Psoas muscle (tissue), 8 donors: ENCODE results near the gene CENPB. TPM values are rescaled to one million over a fixed set of nuclear protein-coding genes. Genes with fewer than 3 reads are reported as not detected.

Experiments
- ATAC-seq, 4 donors: fragments of 200-7000 bp; cut with Tn5 transposase; one replicate each; pipeline ENCODE4 v1.9.1; 2020; ENCODE audit warnings: moderate library complexity in 3 of 4, mild to moderate bottlenecking in 2 of 4
- DNase-seq, 2 donors: peaks; one replicate each; pipeline ENCODE4 v3.0.0-alpha.2; 2020
- H3K27ac ChIP-seq: fragments of 200-600 bp; one replicate; pipeline ENCODE4 v1.8.0; 2022
- H3K27me3 ChIP-seq, 3 donors: fragments of 200-600 bp in 1 of 3; one replicate each; pipeline versions ENCODE4 v1.6.1 to v1.8.0; 2013 to 2022; ENCODE audit warnings: low read length in 2 of 3, mild to moderate bottlenecking in 2 of 3, moderate library complexity in 1 of 3; ENCODE audit not compliant: insufficient read depth in 3 of 3
- H3K36me3 ChIP-seq, 2 donors: fragments of 200-600 bp in 1 of 2; one replicate each; pipeline versions ENCODE4 v1.6.1 to v1.8.0; 2013 to 2022; ENCODE audit warnings: low read depth in 1 of 2, mild to moderate bottlenecking in 1 of 2, moderate library complexity in 1 of 2; ENCODE audit not compliant: insufficient read depth in 1 of 2
- H3K4me1 ChIP-seq: fragments of 200-600 bp; one replicate; pipeline ENCODE4 v1.8.0; 2022
- H3K4me3 ChIP-seq: fragments of 200-600 bp; one replicate; pipeline ENCODE4 v1.8.0; 2022; ENCODE audit warnings: mild to moderate bottlenecking
- H3K9me3 ChIP-seq: fragments of 200-600 bp; one replicate; pipeline ENCODE4 v1.8.0; 2022
- WGBS, 3 donors: extraction: QIAGEN DNeasy Blood & Tissue Kit; methylation state at CpG; one replicate each; pipeline versions ENCODE4 v1.1.6 to v1.1.7; 2013; 5-methylcytosine and 5-hydroxymethylcytosine counted together
- intact Hi-C, 2 donors: fragments of 100-400 bp; cut with DNase I; formaldehyde crosslinking; loops; one replicate each; pipeline versions ENCODE4 v1.11.0 to v1.14.2; 2022
- polyA plus RNA-seq, 3 donors: library from polyadenylated mRNA; stranded (reverse); fragments of 200-250 nt; gene quantifications; one replicate each; pipeline ENCODE4 v1.2.3, GENCODE V29; 2013
- total RNA-seq, 4 donors: library from RNA; stranded (reverse); fragmentation: NEBNext Ultra II Directional in 2 of 4; extraction: Animal tissue kit (Norgen Biotek cat#: 25700) in 2 of 4; gene quantifications; one replicate each; pipeline versions ENCODE4 v1.2.1 to v1.2.4, GENCODE V29; 2021 to 2023
- TF ChIP-seq, protein P1 (sequence below): fragments of 200-600 bp; IDR thresholded peaks from one replicate; pipeline ENCODE4 v1.8.0; 2022; ENCODE audit warnings: antibody characterized with exemption
- donor health status: healthy with polysubstance abuse.
- donor health status: DM: no; HTN: no; CAD: no; lungs with moderate emphysema.
- donor health status: Bipolar disorder and iron deficiency.
- donor health status: healthy.
- donor health status: DM: yes; HTN: yes; CAD: no.
- donor health status: DM: no; HTN: no; CAD: no.
- donor health status: DM: no; HTN: no; CAD: no.
- donor health status: DM: yes; HTN: yes; CAD: no.

The CENPB gene
- total and polyA plus RNA-seq, 7 donors = 74.3 to 144 (median 99.0) TPM

GRCh38 chr20:3783511-3784195 lies 2.9 kb downstream of the CENPB start:
- WGBS, 3 donors = 47 to 49% (median 49%) methylated on average over 9 to 10 of the region's 10 CpGs
- peaks cover 35% of the 10 kb centered on the region for H3K4me1 ChIP-seq
- H3K36me3 ChIP-seq = peaks cover 0 to 4% of the 10 kb centered on the region in 2 donors
- H3K9me3 ChIP-seq = no peaks in the 10 kb centered on the region
- TF ChIP-seq, protein P1, sequence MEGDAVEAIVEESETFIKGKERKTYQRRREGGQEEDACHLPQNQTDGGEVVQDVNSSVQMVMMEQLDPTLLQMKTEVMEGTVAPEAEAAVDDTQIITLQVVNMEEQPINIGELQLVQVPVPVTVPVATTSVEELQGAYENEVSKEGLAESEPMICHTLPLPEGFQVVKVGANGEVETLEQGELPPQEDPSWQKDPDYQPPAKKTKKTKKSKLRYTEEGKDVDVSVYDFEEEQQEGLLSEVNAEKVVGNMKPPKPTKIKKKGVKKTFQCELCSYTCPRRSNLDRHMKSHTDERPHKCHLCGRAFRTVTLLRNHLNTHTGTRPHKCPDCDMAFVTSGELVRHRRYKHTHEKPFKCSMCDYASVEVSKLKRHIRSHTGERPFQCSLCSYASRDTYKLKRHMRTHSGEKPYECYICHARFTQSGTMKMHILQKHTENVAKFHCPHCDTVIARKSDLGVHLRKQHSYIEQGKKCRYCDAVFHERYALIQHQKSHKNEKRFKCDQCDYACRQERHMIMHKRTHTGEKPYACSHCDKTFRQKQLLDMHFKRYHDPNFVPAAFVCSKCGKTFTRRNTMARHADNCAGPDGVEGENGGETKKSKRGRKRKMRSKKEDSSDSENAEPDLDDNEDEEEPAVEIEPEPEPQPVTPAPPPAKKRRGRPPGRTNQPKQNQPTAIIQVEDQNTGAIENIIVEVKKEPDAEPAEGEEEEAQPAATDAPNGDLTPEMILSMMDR = no peak
- DNase-seq (peak in 1 of 2 donors; percentile 41), ATAC-seq (no peak)
- peaks cover 0 to under 1% (median 0%) of the 10 kb centered on the region in 3 donors for H3K27me3 ChIP-seq
- intact Hi-C loops = loop anchor here in 1 of 2 donors (10.0 kb wide), 1 partner anchor 301 kb away; no protein-coding TSS in a partner anchor
- H3K4me3 ChIP-seq = peak overlapping the region; percentile 79
- no peak overlapping the region for H3K27ac ChIP-seq

- peaks cover 35% of the 10 kb centered on the region for H3K4me1 ChIP-seq
- H3K4me3 ChIP-seq = no peak overlapping the region
- peaks cover 0 to 6% (median 1%) of the 10 kb centered on the region in 3 donors for H3K27me3 ChIP-seq
- ATAC-seq (no peak), DNase-seq (peak in 1 of 2 donors; percentile 30)
- no peaks in the 10 kb centered on the region for H3K9me3 ChIP-seq
- 50 to 71% (median 70%) methylated on average over 2 of the region's 2 CpGs for WGBS, 3 donors
- TF ChIP-seq, protein P1 = no peak
- no peak overlapping the region for H3K27ac ChIP-seq
- peaks cover 0 to 4% of the 10 kb centered on the region in 2 donors for H3K36me3 ChIP-seq
- intact Hi-C loops = loop anchor here in 1 of 2 donors (10.0 kb wide), 1 partner anchor 302 kb away; no protein-coding TSS in a partner anchor
These were observed 3.5 kb downstream of the CENPB start for GRCh38 chr20:3783068-3783489.

- intact Hi-C loops = loop anchor here in 1 of 2 donors (10.0 kb wide), 1 partner anchor 302 kb away; no protein-coding TSS in a partner anchor
- peaks cover 0 to 11% (median 5%) of the 10 kb centered on the region in 3 donors for H3K27me3 ChIP-seq
- DNase-seq (no peak), ATAC-seq (no peak)
- 80 to 87% (median 84%) methylated on average over 6 of the region's 6 CpGs for WGBS, 3 donors
- no peaks in the 10 kb centered on the region for H3K9me3 ChIP-seq
- no peak overlapping the region for H3K4me3 ChIP-seq
- no peak overlapping the region for H3K27ac ChIP-seq
- peaks cover 0 to 4% of the 10 kb centered on the region in 2 donors for H3K36me3 ChIP-seq
- peaks cover 35% of the 10 kb centered on the region for H3K4me1 ChIP-seq
- TF ChIP-seq, protein P1 = no peak
These were observed 3.9 kb downstream of the CENPB start for GRCh38 chr20:3782597-3782996.

- 13 to 15% (median 14%) methylated on average over 28 of the region's 28 CpGs for WGBS, 3 donors
- Histone ChIP-seq H3K36me3 (peaks cover 0 to 4% of the 10 kb centered on the region in 2 donors), H3K4me1 (peaks cover 30% of the 10 kb centered on the region), H3K27ac (no peak within 1 kb of the TSS), H3K27me3 (peaks cover 0 to 17% (median 8%) of the 10 kb centered on the region in 3 donors), H3K4me3 (peak within 1 kb of the TSS; percentile 67), H3K9me3 (no peaks in the 10 kb centered on the region)
- peak; percentile 82 to 93 (median 88) for ATAC-seq
- TF ChIP-seq, protein P1 = peak; percentile 38
- peak; percentile 69 to 82 for DNase-seq
- intact Hi-C loops = loop anchor here in 1 of 2 donors (10.0 kb wide), 1 partner anchor 303 kb away; no protein-coding TSS in a partner anchor
These were observed 5.2 kb downstream of the CENPB start, which contains the start of gene SPEF1 for GRCh38 chr20:3781153-3781910. Gene SPEF1, minus strand, starts transcription at chr20:3781448. Its CDS starts 161 bp downstream, at chr20:3781287.
